A549 treated with RU486 at 1 μM for 4 hours (cell line): ENCODE measurements around the gene FAM171A2. TPM values are rescaled to one million over a fixed set of nuclear protein-coding genes. Genes with fewer than 3 reads are reported as not detected.

Source experiments
- total RNA-seq: library from RNA; stranded (reverse); fragments of 200-300 nt; extraction: Qiagen RNA extraction; gene quantifications from 5 replicates; pipeline ENCODE4 v1.2.3, GENCODE V29; 2022; ENCODE audit warnings: low read depth

FAM171A2 gene
- 2.4 to 5.2 TPM (median 3.8 TPM) in 5 replicates for total RNA-seq

GRCh38 chr17:44363613-44364159 is at the start of gene FAM171A2:
Gene FAM171A2 (minus strand): TSS chr17:44363853. CDS start chr17:44363714, 139 bp downstream.

GRCh38 chr17:44389281-44389680 is 25.6 kb upstream of the FAM171A2 start, which contains the start of gene ITGA2B:
Gene ITGA2B (minus strand): TSS chr17:44389649. CDS start chr17:44389473, 176 bp downstream.

GRCh38 chr17:44344939-44345453 is 18.7 kb downstream of the FAM171A2 start, which contains the start of gene GRN:
Gene GRN (plus strand): TSS chr17:44345302. CDS start chr17:44349165, 3,863 bp downstream.

GRCh38 chr17:44324571-44325275 is 38.9 kb downstream of the FAM171A2 start, which contains the start of gene SLC25A39:
Gene SLC25A39 (minus strand): TSS chr17:44324823. CDS start chr17:44323562, 1,261 bp downstream.

GRCh38 chr17:44308320-44308818 is 55.3 kb downstream of the FAM171A2 start, which contains the start of gene RUNDC3A:
Gene RUNDC3A (plus strand): TSS chr17:44308601. CDS start chr17:44308833, 232 bp downstream.

Other genes starting within 250 kb of the FAM171A2 start
- 13.9 to 17.7 TPM (median 14.7 TPM) in 5 replicates for gene HDAC5, start 240.2 kb downstream of the FAM171A2 start, total RNA-seq
- gene HROB, start 221.9 kb downstream of the FAM171A2 start, total RNA-seq: 7.6 to 10.5 TPM (median 9.4 TPM) in 5 replicates
- gene ASB16, start 193.1 kb downstream of the FAM171A2 start, total RNA-seq: 0.08 to 0.12 TPM in 2 of 5 replicates, not detected in the others
- 32.2 to 43.8 TPM (median 42.3 TPM) in 5 replicates for gene TMUB2, start 176.9 kb downstream of the FAM171A2 start, total RNA-seq
- 53.5 to 70.0 TPM (median 63.9 TPM) in 5 replicates for gene ATXN7L3, start 164.0 kb downstream of the FAM171A2 start, total RNA-seq
- 98.3 to 104 TPM (median 100 TPM) in 5 replicates for gene UBTF, start 144.2 kb downstream of the FAM171A2 start, total RNA-seq
- not detected in 5 replicates for gene SLC4A1, start 95.7 kb downstream of the FAM171A2 start, total RNA-seq
- gene RUNDC3A, start 55.3 kb downstream of the FAM171A2 start, total RNA-seq: 0.29 to 0.59 TPM (median 0.53 TPM) in 5 replicates
- 140 to 211 TPM (median 202 TPM) in 5 replicates for gene SLC25A39, start 39.0 kb downstream of the FAM171A2 start, total RNA-seq
- 197 to 268 TPM (median 233 TPM) in 5 replicates for gene GRN, start 18.6 kb downstream of the FAM171A2 start, total RNA-seq
- 0.84 to 2.2 TPM (median 1.4 TPM) in 5 replicates for gene ITGA2B, start 25.8 kb upstream of the FAM171A2 start, total RNA-seq
- gene GPATCH8, start 139.6 kb upstream of the FAM171A2 start, total RNA-seq: 16.7 to 23.4 TPM (median 22.4 TPM) in 5 replicates
- gene FZD2, start 193.6 kb upstream of the FAM171A2 start, total RNA-seq: 27.7 to 45.7 TPM (median 39.2 TPM) in 5 replicates